HG03439 (cell line): ENCODE results near the gene PDE4C.

ENCODE experiments used
- ATAC-seq: cut with Tn5 transposase; IDR thresholded peaks from one replicate; pipeline ENCODE4 v1.9.1; 2021; ENCODE audit warnings: mild to moderate bottlenecking, moderate library complexity; ENCODE audit not compliant: unreplicated experiment

Gene PDE4C

DNA sequence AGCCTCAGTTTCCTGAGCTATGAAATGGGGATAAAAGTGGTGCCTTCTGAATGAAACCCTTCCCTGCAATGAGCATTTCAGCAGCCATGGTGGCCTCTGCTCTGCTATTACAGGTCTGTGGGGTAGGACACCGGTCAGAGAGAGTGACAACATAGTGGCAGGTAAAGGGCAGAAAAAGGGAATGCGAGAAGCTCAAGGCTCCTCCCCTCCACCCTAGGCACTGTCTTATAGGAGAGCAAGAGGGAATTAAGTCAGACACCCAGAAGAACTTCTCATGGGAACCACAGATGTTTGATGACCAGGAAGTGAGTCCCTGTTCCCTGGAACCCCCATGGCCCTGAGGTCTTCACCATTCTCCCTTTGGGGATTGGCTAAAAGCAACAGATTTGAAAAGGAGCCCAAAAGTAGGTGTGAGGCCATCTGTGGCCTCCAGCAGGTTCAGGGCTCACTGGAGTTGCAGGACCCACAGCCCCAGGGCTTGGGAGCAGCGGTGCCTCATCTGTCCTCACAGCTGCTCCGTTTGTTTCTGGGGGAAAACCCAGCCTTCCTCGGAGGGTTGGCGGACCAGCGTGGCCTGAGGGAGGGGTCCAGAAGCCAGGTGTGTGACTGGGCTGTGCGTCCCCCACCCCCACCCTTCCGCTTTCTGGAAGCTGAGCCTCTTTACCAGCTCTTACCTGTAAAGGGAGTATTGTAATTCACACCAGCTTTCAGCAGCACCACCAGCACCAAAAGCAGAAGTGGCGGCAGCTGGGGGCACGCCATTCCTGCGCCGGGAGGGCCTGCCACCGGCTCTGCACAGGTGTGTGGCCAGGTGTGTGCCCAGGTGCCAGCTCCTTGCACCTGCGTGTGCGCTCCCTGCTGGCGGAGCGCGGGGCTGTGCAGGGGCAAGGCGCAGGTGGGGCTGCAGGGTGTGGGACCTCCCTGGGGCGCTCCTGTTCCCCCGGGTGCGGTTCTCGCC lies 28.6 kb upstream of the PDE4C start:
- no peak for ATAC-seq

DNA sequence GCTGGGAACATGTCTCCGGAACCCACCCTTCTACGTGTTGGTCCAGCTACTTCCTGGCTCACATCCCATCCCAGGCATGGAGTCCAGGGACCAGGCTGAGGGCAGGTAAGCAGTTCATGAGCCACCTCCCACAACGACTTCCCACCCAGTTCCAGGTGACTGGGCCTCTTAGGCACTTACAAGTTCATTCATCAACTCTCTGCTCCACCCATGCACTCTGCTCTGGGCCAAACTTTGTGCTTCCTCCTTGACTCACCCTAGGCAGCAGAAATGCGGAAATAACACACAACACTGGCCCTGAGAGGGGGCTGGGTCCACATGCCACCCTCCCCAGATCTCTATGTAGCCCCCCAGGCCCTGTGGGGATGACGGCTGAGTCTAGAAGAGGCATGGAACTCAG lies 27.5 kb upstream of the PDE4C start:
- no peak for ATAC-seq

DNA sequence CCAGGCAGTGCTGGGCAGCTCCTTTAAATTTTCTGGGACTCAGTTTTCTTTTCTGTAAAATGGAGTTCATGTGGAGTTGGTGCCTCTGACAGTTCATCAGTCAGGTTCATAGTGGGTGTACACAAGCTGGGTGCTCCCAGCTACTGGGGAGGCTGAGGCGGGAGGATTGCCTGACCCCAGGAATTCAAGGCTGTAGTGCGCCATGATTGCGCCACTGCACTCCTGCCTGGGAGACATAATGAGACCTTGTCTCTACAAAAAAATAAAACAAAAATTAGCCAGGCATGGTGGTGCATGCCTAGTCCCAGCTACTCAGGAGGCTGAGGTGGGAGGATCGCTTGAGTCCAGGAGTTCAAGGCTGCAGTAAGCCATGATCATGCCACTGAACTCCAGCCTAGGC lies 26.9 kb upstream of the PDE4C start:
- no peak for ATAC-seq

DNA sequence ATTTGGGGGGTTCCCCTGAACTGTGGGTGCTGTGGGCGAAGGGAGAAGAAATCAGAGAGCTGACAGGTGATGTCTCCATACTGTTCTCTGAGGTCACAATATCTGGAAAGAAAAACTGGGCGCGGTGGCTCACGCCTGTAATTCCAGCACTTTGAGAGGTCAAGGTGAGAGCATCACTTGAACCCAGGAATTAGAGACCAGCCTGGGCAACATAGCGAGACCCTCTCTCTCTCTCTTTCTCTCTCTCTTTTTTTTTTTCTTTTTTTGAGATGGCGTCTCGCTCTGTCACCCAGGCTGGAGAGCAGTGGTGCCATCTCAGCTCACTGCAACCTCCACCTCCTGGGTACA lies 26.1 kb upstream of the PDE4C start:
- no peak for ATAC-seq

DNA sequence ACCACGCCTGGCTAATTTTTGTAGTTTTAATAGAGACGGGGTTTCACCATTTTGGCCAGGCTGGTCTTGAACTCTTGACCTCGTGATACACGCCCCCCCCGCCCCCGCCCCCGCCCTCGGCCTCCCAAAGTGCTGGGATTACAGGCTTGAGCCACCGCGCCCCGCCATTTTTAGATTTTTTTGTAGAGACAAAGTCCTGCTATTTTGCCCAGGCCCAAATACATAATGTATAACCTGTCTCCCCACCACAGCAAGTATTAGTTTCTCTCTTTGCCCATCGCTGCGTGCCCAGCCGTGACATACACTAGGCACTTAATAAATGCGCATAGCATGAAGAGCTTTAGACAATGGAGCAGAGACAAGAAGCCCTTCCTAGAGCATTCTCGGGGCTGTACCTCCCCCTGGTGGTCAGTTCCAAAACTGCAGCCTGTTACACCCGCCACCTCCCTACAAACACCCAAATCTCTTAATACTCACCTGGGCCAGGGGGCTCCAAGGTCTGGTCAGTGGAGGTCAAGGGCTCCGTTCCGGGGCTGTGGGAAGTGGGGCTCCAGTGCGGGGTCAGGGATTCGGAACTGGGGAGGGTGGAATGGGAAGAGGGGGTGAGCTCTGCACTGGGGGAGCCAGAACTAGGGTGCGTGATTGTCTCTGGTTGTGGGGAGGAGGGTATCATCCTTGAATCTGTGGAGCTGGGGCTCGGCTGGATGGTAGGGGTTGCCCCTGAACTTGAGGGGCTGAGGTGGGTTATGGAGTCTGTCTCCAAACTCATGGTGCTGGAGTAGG lies 25.5 kb upstream of the PDE4C start:
- no peak for ATAC-seq

DNA sequence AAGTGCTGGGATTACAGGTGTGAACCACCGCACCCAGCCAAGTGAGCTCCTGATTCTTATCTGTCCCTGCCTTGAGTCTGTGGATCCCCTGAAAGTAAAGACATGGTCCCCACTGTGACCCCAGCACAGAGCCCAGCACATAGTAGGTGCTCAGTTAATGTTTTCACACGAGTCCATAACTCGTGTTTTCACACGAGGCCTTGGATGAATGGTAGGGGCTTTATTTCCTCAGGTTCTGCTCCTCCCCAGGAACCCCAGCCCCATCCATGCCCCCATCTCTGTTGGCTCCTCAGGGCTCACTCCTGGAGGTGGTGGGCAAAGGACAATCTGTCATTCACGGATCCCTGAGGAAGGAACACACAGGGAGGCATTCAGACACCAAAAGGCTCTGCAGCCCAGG lies 23.6 kb upstream of the PDE4C start:
- ATAC-seq: no peak

DNA sequence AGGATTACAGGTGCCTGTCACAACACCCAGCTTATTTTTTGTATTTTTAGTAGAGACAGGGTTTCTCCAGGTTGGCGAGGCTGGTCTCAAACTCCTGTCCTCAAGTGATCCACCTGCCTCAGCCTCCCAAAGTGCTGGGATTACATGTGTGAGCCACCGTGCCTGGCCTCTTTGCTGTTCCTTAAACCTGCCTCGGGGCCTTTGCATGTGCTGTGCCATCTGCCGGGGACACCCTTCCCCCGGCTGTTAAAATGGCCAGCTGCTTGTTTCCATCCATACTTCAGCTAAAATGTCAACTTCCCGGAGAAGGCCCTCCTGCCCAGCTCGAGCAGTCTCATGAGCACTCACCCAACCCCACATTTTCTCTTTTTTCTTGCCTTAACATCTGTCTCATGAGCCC lies 19.1 kb upstream of the PDE4C start:
- no peak for ATAC-seq

DNA sequence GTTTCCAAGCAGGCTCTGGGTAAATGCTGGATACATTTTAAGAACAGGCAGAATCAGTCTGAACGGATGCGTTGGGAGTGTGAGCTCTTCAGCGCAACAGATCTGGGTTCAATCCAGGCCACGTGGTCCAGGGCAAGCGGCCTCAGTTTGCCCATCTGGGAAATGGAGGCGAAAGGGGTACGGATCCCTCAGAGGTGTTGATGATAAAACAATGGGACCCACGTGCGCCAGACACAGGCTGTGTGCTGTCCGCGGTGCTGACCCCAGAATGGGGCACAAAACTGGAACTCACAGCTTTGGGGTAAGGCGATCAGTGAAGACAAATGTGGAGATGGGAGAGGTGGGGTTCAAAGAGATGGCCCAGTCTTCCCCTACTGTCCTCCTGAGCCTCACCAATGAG lies 13.1 kb upstream of the PDE4C start:
- ATAC-seq: no peak

DNA sequence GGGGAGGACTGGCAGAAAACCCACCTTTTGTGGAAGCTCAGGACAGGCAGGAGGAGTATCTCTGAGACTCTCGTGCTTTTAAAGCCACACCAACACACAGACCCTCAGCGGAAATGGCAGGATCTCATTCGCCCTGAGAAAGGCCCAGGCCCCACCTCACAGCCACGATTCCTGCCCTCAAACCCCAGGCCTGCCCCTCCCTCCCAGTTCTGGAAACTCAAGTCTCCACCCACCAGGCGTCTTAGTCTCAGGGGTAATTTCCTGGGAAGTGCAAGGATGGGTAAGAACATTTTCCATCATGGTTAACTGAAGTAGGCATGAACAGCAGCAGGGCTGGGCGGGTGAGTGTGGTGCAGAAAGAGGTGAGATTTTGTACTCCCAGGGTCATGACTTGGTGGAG lies 8.0 kb upstream of the PDE4C start:
- ATAC-seq: no peak

DNA sequence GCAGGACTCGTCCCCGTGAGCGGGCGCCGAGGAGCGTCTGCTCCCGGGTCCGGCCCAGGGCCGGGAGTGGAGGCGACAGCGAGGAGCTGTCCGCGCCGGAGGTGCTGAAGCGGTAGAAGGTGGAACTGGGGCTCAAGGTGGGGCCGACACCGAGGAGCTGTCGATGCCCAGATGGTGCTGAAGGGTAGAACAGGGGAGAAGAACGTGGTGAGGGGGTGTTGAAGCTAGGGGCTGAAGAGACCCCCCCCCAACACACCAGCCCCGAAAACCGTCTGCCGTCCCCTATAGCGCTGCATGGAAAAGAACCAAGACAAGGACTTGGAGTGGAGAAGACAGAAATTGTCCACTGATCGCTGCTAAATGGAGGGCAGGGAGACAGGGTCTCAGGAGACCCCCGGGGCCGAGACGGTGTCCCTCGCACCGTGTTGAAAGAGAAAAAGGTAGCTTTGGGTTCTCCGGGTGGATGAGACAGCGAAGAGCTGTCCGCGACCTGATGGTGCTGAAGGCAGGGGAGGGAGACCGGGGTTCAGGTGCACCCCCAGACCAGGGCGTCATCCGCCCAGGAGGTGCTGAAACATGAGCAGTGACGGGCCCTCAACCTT lies 7.1 kb upstream of the PDE4C start:
- no peak for ATAC-seq

DNA sequence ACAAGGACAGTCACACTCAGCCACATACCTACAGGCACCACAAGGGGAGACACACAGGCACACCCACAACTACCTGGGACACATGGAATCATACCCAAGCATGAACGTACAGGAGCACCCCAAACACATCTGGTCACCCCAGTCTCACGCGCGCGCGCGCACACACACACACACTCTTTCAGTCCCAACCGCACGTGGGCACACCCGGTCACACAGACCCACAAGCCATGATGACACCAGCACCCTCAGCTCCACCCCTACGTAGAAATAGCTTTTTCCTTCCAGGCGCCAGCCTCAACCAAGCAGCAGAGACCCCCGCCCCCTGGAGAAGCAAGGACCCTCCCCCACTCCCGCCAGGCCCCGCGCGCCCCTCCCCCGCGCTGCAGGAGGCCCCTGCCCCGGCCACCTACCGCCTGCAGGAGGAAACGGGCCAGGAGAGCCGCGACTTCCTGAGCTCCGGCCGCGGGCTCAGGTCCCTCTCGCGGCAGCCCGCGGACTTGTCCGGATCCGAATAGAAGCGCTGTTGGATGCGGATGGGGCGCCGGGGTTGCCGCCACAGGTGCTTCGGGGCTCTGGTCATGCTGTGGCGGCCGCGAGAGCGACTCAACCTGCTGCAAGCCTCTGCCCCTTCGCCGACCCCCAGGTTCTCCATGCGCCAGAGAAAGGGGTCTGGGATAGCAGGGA lies 6.4 kb upstream of the PDE4C start:
- no peak for ATAC-seq

DNA sequence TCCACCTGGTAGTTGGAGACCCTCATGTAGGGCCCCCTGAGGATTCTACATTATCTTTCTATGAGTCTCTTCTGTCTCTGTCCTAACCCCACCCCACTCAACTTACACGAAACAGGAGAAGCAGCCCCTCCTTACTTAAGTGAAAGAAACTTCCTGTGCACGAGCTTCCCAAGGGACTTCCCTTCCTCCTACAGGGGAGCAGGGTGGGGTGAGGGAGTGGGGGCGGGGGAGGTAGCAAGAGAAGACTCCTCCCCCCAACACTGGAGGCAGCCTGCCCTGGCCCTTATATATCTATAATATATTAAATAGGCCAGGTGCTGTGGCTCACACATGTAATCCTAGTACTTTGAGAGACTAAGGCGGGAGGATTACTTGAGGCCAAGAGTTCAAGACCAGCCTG lies 5.5 kb upstream of the PDE4C start:
- no peak for ATAC-seq

DNA sequence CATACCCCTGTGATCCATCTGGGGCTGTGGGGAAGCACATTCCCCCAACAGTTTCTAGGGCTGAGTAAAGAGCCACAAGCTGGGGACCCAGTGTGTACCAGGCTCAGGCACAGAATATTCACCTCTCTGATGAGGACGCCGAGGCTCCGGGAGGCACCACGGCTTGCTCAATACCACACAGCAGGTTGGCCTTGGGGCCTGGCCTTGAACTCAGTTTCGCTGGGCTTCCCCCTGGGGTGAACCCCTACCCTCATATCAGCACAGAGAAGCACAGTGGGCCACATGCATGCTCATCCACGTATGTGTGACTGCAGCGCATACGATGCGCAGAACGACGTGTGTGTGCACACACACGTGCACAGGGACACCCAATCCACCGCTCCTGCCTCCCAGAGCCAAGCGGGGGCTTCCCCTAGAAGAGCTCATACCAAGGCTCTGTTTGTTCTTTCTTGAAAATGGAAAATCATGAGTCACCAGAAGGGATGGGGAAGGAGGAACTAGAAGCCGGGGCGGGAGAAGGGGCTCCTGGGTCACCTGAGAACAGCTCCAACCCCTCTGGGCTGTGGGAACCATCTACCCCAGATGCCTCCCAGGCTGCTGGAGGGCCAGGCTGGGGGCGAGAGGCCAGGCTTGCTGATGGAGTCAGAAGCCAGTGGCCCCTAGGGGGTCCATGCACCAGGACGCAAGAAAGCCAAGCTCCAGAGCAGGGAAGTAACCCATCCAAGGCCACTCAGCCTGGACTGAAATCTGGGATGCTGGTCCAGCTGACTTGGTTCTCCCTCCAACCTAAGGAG lies 4.9 kb upstream of the PDE4C start:
- ATAC-seq: no peak

DNA sequence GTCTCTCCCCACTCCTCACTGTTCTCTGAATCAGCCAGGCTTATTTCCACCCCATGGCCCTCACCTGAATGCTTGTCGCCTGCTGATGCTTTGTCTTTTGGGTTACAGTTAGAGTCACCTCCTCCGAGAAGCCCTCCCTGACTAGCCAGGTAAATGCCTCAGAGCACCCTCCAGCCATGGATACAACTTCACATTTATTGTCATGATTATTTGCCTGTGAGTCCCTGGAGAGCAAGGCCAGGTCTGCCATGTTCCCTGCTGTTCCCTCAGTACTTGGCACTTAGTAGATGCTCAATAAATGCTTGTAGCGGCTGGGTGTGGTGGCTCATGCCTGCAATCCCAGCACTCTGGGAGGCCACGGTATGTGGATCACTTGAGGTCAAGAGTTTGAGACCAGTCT lies 3.7 kb upstream of the PDE4C start:
- no peak for ATAC-seq

DNA sequence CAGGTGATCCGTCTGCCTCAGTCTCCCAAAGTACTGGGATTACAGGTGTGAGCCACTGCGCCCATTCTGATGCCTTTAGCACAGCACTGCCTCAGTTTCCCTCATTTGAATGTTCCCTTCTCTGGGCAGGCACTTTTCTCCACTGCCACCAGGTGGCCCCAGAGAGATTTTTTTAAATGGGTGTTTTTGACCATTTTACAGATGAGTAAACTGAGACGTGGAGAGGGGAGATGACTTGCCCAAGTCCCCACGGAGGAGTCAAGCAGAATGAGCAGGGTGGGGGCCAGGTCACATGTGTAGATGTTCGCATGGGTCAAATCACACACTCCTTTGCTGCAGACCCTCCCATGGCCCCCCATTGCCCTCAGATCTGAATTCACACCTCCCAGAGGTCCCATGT lies 3.2 kb upstream of the PDE4C start:
- ATAC-seq: no peak

DNA sequence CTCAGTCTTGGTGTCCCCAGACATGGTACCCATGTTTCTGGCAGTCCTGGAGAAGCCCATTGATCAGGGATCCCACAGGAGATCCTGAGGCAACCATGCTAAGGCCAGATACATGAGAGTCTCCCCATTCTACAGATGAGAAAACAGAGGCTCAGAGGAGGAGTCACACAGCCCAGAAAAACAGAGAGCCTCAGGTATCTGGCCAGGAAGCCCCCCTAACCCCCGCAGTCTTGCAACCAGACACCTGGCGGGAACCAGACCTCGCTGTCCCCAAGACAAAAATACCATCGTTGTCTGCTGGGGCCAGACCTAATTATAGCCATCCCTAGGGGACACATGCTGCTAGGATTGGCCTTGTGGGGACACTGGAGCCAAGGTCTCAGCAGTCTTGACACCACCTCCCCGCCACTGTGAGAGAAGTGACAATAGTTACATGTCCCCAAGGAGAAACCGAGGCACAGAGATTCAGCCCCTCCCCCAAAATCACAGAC lies 1.6 kb upstream of the PDE4C start:
- ATAC-seq: no peak

DNA sequence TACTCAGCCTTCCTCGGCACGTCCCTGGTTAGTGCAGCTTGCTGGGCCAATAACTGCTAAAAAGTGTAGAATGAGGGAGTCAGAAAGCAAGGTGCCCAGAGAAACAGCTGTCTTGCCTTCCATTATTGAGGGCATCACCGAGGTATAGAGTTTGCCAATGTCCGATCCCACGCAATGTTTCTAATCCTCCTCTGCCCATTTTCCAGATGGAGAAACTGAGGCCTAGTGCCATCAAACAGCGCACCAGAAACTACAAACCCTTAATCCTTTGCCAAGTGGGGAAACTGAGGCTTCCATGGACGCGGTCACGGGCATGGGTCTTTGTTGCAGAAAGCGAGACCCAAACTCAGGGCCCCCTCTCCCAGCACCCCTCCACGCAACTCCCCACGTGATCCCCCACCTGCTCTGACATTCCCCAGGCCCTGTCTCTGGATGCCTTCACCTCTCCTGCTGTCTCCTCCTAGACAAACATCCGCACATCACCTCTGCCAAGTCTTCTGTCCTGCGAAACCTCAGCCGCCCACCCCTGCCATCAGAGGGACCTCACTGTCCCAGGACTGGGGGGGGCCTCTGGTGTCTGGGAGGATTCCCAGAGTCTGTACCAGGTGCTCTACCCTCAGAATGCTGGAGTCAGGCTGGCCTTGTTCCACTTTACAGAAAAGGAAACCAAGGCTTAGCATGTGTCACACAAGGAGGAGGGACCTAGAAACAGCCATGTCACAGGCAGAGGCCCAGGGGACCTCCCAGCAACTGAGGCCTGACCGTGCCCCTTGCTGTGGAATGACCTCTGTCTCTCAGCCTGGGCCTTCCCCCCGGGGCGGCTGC lies 930 bp upstream of the PDE4C start:
- ATAC-seq: no peak

DNA sequence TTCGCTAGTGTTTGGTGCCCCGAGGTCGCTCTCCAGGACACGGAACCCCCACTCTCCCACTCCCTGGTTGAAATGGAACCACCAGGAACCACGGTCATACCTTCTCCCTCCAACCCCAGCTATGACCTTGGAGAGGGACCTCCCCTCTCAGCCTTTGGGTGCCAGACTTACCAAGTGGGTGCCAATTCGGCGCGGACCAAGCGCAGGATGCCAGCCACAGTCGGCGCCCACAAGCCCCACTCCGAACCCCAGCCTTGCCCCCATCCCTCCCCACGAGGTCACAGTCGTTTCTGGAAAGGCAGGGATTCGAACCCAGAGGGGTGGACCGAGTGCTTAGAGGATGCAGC lies 910 bp downstream of the PDE4C start:
- ATAC-seq: no peak

DNA sequence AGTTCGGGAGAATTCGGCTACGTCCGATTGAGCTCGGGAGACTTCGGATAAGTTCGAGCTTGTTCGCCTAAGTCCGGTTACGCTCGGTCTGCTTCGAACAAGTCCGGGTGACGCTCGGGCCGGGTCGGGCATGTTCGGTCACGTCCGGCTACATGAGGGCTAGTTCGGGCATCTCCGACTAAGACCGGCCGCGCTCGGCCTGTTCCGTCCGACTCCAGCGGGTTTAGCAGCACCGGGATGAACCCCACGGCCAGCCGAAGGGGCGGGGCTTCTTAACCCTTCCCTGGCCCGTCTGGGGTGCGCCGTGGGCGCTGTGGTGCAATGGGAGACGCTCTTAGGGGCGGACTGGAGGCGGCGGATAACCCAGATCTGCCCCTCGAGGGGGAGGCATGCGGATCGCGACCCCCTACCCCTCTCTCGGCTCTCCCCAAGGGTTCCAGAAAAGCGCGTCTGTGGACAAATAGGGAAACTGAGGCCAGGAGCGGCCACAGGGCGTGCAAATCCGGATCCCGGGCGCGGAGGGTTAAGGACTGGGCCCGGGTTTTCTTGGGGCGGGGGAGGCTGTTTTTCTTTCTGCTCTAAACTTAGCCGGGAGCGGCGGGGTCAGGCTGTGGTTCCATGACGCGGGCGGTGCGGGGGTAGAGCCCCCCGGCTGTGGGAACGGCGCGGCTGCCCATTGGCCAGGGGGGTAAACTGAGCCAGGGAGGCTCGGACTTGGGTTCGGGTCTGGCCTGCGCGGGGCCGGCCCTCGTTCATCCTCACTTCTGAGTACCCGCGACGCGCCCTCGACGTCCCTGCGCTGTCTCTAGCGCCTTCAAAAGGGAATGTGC lies 1.5 kb downstream of the PDE4C start:
- ATAC-seq: peak; percentile 92
